Suprapubic skin (tissue), 4 donors: Measurements from ENCODE around the gene EME2.

Experiments
- CTCF ChIP-seq, 2 donors: fragments of 200-600 bp in 1 of 2; fragments of 450-650 bp in 1 of 2; sonication (generic) in 1 of 2; IDR thresholded peaks; one replicate each; pipeline ENCODE4 v1.5.1; 2016 to 2019; ENCODE audit warnings: antibody characterized with exemption in 2 of 2, mild to moderate bottlenecking in 1 of 2, moderate library complexity in 1 of 2
- EP300 ChIP-seq: sonication (generic); formaldehyde crosslinking; IDR thresholded peaks from one replicate; pipeline ENCODE4 v1.6.1; 2017; ENCODE audit warnings: antibody characterized with exemption
- POLR2A ChIP-seq, 2 donors: fragments of 450-650 bp; IDR thresholded peaks; one replicate each; pipeline ENCODE4 v1.6.1; 2017; ENCODE audit warnings: antibody characterized with exemption in 2 of 2, mild to moderate bottlenecking in 2 of 2, moderate library complexity in 2 of 2
- POLR2AphosphoS5 ChIP-seq, 3 donors: sonication (generic); formaldehyde crosslinking; IDR thresholded peaks; one replicate each; pipeline ENCODE4 v1.6.1; 2017; ENCODE audit warnings: antibody characterized with exemption in 3 of 3

- TF ChIP-seq POLR2A (IDR thresholded peaks at IDR 0.05) (no peak), POLR2AphosphoS5 (IDR thresholded peaks at IDR 0.05) (peak in 2 of 3 donors; percentile 71 to 96), CTCF (IDR thresholded peaks at IDR 0.05) (peak; percentile 62 to 83), EP300 (no peak)
These were observed 495 bp downstream of the EME2 start, which contains the start of gene MRPS34 for GRCh38 chr16:1772908-1773702.
